Endometrial microvascular endothelial cells (primary cell): Measurements from ENCODE around the gene ZNF81. TPM values are rescaled to one million over a fixed set of nuclear protein-coding genes. Genes with fewer than 3 reads are reported as not detected.
"Not testable (repeated sequence)": the region's sequence is repeated elsewhere in the genome, so short reads cannot be mapped to it uniquely, and the experiment has no call there.

Experiments used
- in situ Hi-C: cut with HindIII; loops from 2 replicates; pipeline ENCODE4 v1.10.0; 2017; ENCODE audit warnings: low sequenced_read_pairs, low pct_unique_long_range_greater_than_20kb; ENCODE audit errors: inconsistent ontology term
- total RNA-seq: library from RNA; depleted of rRNA; stranded (reverse); fragments of >200 nt; gene quantifications from one replicate; pipeline ENCODE4 v1.2.3, GENCODE V29; 2015; ENCODE audit errors: inconsistent ontology term

The ZNF81 gene
- total RNA-seq, 1 donor from 2014 or later: 3.3 TPM

DNA sequence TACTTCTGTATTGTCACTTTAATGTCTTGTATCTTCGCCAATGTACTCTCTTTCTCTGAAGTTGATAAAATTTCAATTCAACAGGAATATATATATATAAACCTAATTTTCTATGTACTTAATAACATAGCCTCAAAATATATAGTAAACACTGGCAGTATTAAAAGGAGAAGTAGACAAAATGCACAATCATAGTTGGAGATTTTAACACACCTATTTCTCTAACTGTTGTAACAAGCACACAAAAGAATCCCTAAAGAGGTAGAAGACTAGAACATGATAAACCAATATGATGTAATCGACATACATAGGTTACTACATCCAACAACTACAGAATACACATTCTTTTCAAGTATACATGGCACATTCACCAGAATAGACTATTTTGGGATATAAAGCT is 65.5 kb downstream of the ZNF81 start:
- in situ Hi-C loops: no loop called here

DNA sequence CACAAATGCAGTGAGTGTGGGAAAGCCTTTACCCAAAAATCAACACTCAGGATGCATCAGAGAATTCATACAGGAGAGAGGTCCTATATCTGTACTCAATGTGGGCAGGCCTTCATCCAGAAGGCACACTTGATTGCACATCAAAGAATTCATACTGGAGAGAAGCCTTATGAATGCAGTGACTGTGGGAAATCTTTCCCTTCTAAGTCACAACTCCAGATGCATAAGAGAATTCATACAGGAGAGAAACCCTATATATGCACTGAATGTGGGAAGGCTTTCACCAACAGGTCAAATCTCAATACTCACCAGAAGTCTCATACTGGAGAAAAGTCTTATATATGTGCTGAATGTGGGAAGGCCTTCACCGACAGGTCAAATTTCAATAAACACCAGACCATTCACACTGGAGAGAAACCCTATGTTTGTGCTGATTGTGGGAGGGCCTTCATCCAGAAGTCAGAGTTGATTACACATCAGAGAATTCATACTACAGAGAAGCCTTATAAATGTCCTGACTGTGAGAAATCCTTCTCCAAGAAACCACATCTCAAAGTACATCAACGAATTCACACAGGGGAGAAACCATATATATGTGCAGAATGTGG is 79.3 kb downstream of the ZNF81 start:
- in situ Hi-C loops: no loop called here

DNA sequence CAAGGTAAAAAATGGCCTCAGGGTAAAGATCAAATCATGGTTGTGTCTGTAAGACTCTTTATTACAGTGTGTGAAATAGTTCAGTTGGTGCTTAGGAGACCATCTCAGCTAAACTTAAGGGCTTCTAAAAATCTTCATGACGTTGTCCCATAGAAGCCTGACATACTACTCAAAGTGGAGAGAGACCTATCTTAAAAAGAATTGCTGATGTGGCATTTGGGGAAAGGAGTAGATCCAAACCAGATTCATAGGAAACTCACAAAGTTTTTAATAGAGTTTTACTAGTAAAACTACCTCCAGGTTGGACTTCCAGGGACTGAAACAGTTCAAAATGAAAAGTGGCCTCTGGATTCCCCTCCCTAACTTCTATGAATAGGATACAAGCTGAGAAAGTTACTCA is 81.6 kb downstream of the ZNF81 start:
- in situ Hi-C loops: no loop called here

DNA sequence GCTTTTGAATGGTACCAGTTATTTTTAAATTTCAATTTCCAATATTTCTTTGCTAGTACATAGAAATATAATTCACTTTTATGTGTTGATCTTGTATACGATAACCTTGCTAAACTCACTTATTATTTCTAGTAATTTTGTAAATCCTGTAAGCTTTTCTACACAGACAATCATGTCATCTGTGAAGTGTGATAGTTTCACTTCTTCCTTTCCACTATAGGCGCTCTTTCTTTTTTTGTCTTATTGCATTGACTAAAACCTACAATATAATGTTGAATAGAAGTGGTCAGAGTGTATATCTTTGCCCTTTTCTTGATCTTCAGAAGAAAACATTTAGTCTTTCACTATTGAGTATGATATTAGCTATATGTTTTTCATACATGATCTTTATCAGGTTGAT is 90.5 kb downstream of the ZNF81 start:
- in situ Hi-C loops: no loop called here

DNA sequence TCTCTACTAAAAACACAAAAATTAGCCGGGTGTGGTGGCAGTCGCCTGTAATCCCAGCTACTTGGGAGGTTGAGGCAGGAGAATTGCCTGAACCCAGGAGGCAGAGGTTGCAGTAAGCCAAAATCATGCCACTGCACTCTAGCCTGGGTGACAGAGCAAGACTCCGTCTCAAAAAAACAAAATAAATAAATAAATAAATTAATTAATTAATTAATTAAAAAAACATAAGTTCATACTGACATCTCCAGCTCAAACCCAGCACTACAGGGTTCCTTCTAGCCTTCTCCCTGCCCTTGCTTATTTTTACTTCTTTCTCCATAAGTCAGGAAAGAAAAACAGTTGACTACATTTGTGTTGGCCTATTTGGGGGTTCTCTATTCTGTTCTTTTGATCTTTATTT is 95.3 kb downstream of the ZNF81 start:
- in situ Hi-C loops: not testable (repeated sequence)

DNA sequence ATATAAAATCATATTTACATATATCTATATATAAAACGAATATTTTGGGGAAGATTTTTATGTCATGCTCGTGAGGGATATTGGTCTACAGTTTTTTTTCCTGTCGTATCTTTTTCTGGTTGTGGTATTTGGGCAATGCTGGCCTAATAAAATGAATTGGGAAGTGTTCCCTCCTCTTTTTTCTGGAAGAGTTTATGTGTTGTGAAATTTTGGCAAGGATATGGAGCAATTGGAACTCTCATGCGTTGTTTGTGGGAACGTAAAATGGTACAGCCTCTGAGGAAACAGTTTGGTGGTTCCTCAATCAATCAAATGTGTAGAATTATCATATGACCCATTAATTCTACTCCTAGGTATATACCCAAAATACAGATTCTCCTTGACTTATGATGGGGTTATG is 97.2 kb downstream of the ZNF81 start:
- in situ Hi-C loops: no loop called here

DNA sequence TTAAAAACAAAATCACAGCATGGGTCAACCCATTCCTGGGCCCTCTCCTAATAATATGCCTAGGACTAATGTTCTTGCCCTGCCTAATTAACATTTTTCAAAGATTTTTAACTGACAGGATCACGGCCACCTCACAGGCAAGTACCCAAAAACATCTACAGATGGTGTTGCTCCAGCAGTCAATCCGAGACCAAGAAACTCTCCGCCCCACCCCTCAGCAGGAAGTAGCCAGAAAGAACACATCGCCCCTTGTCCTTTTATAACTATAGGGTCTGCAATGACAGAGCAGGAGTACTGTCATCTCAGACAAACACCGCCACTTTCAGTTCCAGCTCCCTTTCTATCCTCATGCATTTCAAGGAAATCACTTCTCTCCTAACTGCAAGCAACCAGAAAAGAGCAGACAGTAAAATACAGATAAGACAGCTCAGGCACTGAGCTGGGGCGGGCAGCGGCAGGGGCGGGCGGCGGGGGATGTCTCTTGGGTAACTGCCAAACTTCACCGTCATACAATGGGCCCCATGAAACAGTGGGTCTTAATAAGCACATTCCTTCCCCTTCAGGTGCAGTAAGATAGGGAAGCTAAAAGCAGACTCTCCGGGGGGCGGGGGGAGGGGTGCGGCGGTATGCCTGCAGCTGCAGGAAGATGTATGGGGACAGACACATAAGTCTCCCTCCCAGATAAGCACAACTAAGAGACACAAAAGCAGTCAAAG is 99.7 kb downstream of the ZNF81 start:
- in situ Hi-C loops: no loop called here

DNA sequence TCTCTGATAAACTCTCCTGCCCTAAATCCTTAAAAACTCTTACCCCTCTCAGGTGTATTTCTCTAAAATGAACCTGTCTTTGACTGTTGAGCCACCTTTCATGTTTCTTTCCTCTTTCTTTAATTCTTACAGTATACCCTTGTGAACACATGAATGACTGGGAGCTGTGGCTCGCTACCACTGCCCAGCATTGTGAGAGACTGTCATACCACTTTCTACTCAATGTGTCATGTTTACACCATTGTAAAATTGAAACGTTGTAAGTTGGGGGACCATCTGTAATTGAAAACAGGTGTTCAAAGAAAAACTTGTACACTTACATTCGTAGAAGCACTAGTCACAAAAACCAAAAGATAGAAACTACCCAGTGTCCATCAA is 100.2 kb downstream of the ZNF81 start:
- in situ Hi-C loops: no loop called here

DNA sequence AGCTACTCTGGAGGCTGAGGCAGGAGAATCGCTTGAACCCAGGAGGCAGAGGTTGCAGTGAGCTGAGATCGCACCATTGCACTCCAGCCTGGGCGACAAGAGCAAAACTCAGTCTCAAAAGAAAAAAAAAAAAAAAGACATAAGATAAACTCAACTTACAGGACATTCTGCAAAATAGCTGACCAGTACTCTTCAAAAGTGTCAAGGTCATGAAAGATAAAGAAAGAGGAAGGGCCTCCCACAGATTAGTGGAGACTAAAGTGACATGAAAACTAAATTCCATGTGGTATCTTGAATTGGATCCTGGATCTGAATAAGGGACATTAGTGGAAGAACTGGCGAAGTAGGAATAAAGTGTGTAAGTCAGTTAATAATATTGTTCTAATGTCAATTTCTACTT is 103.7 kb downstream of the ZNF81 start:
- in situ Hi-C loops: no loop called here

DNA sequence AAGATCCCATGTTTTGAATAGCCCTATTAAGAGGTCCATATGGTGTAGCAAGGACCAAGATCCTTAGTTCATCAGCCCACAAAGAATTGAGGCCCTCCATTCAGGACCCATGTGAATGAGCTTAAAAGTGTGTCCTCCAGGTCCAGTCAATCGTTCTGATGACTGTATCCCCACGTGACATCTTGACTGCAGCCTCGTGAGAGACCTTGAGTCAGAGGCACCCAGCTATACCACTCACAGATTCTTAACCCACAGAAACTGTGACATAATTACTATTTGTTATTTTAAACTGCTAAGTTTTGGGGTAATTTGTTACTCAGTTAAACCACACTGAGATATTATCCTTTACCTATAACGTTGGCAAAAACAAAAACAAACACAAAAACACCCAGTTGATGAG is 104.7 kb downstream of the ZNF81 start:
- in situ Hi-C loops: no loop called here

DNA sequence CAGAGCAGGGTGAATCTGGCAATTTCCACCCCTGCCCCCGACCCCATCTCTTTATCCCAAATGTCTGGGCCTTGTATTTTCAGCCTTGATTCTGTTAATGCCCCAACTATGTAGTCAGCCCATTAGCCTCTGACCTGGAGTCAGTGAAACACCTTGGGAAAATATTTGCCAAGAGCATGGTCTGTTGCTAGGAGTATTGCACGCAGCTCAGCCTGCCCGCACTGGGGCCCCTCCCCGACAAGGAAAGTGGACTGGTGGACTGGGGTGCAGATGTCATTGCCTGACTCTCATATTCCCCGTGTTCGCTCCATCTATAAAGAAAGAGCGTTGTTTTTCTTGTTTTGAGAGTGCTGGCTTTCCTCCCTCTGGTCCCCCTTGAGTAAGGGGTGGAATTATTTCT is 118.6 kb downstream of the ZNF81 start:
- in situ Hi-C loops: not testable (repeated sequence)

DNA sequence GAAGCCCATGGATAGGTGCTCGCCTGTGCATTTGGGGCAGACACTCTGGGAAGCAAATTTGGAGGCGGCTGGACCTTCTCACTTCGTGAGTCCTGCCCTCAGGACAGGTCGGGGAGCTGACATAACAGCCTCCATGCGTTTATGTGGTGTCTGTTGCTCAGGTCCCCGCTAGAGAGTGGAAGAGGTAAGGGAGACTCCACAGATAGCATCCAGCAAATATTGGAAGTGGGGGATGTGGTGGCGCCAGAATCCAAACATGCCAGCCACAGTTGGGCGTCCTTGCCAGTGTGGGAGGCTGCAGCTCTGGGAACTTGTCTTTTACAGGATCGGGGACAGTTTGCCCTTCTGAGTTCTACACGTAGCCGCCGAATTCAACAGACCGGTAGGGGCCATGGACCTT is 119.3 kb downstream of the ZNF81 start:
- in situ Hi-C loops: no loop called here

DNA sequence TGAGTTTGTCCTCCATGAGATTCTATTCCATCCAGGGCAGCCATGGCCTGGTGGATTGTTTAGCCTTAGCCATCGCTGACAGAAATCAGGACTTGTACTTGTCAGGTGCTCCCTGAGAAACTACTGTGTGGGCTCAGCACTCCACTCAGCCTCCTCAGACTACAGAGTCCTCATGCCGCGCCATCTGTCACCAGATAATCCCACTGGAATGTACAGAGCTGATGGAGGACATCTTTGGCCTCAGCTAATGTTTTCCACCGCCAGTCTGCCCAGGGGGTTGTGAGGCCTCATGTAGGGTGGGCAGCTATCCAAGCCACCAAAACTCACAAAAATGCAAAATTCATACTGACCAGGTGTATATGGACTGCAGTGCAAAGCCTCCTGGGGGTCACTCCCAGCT is 121.5 kb downstream of the ZNF81 start:
- in situ Hi-C loops: not testable (repeated sequence)

DNA sequence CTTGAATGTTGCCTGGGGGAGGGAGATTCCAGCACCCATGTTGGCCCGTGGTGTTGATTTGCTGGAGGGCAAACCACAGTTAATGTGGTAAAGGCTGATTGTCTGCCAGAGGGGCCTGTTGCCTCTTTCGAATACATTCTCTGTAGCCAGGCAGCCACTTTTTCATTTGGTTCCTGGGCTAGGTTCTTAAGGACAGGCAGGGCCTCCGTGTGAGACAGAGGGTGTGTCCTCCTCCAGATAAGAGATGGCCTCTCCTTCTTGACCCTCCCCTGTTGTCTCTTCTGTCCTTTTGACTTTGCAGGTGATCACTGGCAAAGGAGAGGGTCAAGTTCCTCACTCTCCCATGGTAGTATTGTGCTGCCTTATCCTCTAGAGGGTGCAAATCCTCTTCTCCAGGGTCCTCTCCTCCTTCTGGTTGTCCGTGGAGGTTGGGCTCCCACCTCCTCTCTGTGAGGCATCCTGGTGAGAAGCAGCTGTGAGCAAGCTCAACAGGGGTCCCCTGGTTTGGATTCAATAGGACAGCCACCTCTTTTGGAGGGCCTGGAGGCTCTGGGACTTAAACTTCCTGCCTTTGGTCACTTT is 122.2 kb downstream of the ZNF81 start:
- in situ Hi-C loops: no loop called here

DNA sequence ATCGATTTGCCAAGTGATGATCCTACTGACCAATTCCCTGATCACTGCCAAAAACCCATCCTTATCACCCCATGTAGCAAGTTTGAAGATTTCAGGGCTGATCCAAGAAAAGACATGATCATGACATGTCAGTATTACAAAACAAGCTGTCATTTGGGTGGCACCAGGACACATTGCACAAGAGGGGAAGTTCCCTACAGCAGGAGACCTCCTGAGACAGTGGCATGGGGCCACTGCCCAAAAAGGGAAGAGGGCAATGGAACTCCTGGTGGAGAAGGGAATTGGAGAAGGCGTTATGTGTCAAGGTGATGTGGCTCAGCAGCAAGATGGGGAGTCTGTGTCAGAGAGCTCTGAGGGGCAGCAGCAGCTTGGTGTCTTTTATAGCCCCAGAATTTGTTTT is 123.7 kb downstream of the ZNF81 start:
- in situ Hi-C loops: no loop called here

DNA sequence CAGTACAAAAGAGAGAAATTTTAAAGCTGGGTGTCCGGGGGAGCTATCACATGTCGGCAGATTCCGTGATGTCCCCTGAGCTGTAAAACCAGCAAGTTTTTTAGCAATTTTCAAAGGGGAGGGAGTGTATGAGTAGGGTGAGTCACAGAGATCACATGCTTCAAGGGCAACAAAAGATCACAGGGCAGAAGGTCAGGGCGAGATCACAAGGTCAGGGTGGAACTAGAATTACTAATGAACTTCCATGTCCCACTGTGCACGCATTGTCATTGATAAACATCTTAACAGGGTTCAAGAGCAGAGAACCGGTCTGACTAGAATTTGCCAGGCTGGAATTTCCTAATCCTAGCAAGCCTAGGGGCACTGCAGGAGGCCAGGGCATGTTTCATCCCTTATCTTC is 125.1 kb downstream of the ZNF81 start:
- in situ Hi-C loops: not testable (repeated sequence)

DNA sequence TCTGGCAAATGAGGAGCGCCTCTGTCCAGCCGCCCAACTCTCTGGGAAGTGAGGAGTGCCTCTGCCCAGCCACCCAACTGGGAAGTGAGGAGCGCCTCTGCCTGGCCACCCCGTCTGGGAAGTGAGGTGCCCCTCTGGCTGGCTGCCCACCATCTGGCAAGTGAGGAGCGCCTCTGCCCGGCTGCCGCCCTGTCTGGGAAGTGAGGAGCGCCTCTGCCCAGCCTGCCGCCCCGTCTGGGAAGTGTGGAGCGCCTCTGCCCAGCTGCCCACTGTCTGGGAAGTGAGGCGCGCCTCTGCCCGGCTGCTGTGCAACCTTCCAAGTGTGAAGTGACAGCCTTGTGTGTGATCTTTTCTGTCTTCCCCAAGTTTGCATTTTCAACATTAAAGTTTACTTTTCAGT is 128.8 kb downstream of the ZNF81 start:
- in situ Hi-C loops: not testable (repeated sequence)
